HCT116 (cell line): ENCODE data around the gene CCDC197. TPM values are rescaled to one million over a fixed set of nuclear protein-coding genes. Genes with fewer than 3 reads are reported as not detected.

Source experiments
- ATAC-seq: fragments of 200-7000 bp; cut with Tn5 transposase; 2 replicates; pipeline ENCODE4 v1.9.1; 2020; ENCODE audit warnings: mild to moderate bottlenecking, moderate library complexity
- BruUV-seq: library from RNA; stranded (reverse); fragments of 400-500 nt; replicated peaks from 2 replicates; lab custom pipeline; 2021; lab: Mats Ljungman, UMichigan
- CTCF ChIA-PET: fragments of 300-600 bp; sonication (Branson Sonifier 250); formaldehyde crosslinking; loops from one replicate; lab custom pipeline; 2021; ENCODE audit warnings: antibody characterized with exemption; lab: Charles Lee
- POLR2A ChIA-PET: fragments of 300-600, 350-600 bp; sonication (Branson Sonifier 250); formaldehyde crosslinking; loops from one replicate; lab custom pipeline; 2021; ENCODE audit warnings: antibody characterized with exemption; lab: Charles Lee
- RAD21 ChIA-PET, 2 experiments: fragments of 300-600 bp; sonication (Branson Sonifier 250); formaldehyde crosslinking; loops; one replicate each; lab custom pipeline; 2023; ENCODE audit warnings: low total read pairs in 2 of 2; ENCODE audit not compliant: uncharacterized antibody in 2 of 2, unreplicated experiment in 2 of 2, low non-redundant PET in 1 of 2; lab: Charles Lee
- DNase-seq: peaks from one replicate; pipeline ENCODE4 v3.0.0-alpha.2; 2010; ENCODE audit warnings: low read depth, low spot score
- H2AFZ ChIP-seq: fragments of 200-600 bp; shearing (Covaris generic), sonication (generic); 2 replicates; pipeline ENCODE4 v1.6.1; 2017; ENCODE audit warnings: low read depth, mixed run types, mixed read lengths, antibody characterized with exemption, low read length; ENCODE audit not compliant: poor library complexity, severe bottlenecking
- H3K27ac ChIP-seq: 2 replicates; pipeline ENCODE4 v1.5.1; 2012; ENCODE audit warnings: low read depth, low read length
- H3K27me3 ChIP-seq: fragments of 200-600 bp; sonication (generic); 2 replicates; pipeline ENCODE4 v1.6.1; 2016; ENCODE audit warnings: mixed run types, low read length, mixed read lengths; ENCODE audit not compliant: insufficient read depth
- H3K36me3 ChIP-seq, 2 experiments: fragments of 200-500 bp in 1 of 2; fragments of 200-600 bp in 1 of 2; sonication (Bioruptor generic) in 1 of 2; sonication (generic) in 1 of 2; 2 replicates each; pipeline versions ENCODE4 v1.5.1 to v1.6.1; 2014 to 2016; ENCODE audit warnings: low read length in 2 of 2, inconsistent platforms in 1 of 2, mixed read lengths in 1 of 2, mixed run types in 1 of 2; ENCODE audit not compliant: insufficient read depth in 2 of 2, control insufficient read depth in 1 of 2
- H3K4me1 ChIP-seq, 2 experiments: fragments of 200-600 bp in 1 of 2; sonication (generic) in 1 of 2; 2 replicates each; pipeline versions ENCODE4 v1.5.1 to v1.6.1; 2012 to 2017; ENCODE audit warnings: low read length in 2 of 2, inconsistent platforms in 1 of 2, mild to moderate bottlenecking in 1 of 2, mixed read lengths in 1 of 2, mixed run types in 1 of 2, moderate library complexity in 1 of 2; ENCODE audit not compliant: insufficient read depth in 2 of 2, control insufficient read depth in 1 of 2
- H3K4me2 ChIP-seq: fragments of 200-600 bp; sonication (generic); 2 replicates; pipeline ENCODE4 v1.6.1; 2017; ENCODE audit warnings: mixed run types, low read length, mixed read lengths
- H3K4me3 ChIP-seq, 2 experiments: fragments of 200-600 bp in 1 of 2; sonication (generic) in 1 of 2; replicated peaks in 1 of 2; 2 replicates each; pipeline ENCODE4 v1.5.1; 2011 to 2016; ENCODE audit warnings: low read length in 2 of 2, control low read depth in 1 of 2, low read depth in 1 of 2, mild to moderate bottlenecking in 1 of 2, mixed read lengths in 1 of 2, mixed run types in 1 of 2
- H3K79me2 ChIP-seq: fragments of 200-600 bp; sonication (generic); 2 replicates; pipeline ENCODE4 v1.6.1; 2017; ENCODE audit warnings: mild to moderate bottlenecking, mixed run types, low read length, moderate library complexity, mixed read lengths; ENCODE audit not compliant: insufficient read depth
- H3K9ac ChIP-seq: fragments of 200-600 bp; sonication (generic); 2 replicates; pipeline ENCODE4 v1.6.1; 2016; ENCODE audit warnings: low read length, mixed read lengths
- H3K9me2 ChIP-seq: fragments of 200-600 bp; sonication (generic), shearing (Covaris generic); 2 replicates; pipeline ENCODE4 v1.6.1; 2017; ENCODE audit warnings: mixed run types, mild to moderate bottlenecking, moderate library complexity; ENCODE audit not compliant: insufficient read depth
- H3K9me3 ChIP-seq, 2 experiments: fragments of 200-500 bp in 1 of 2; fragments of 200-600 bp in 1 of 2; sonication (Bioruptor generic) in 1 of 2; sonication (generic) in 1 of 2; 2 replicates each; pipeline ENCODE4 v1.6.1; 2014 to 2017; ENCODE audit warnings: low read length in 2 of 2, mixed read lengths in 2 of 2, inconsistent platforms in 1 of 2, low read depth in 1 of 2, mild to moderate bottlenecking in 1 of 2, mixed run types in 1 of 2, moderate library complexity in 1 of 2; ENCODE audit not compliant: control insufficient read depth in 1 of 2, insufficient read depth in 1 of 2
- H4K20me1 ChIP-seq: fragments of 200-600 bp; sonication (generic), shearing (Covaris generic); 2 replicates; pipeline ENCODE4 v1.6.1; 2017; ENCODE audit warnings: mixed run types, mild to moderate bottlenecking, moderate library complexity; ENCODE audit not compliant: insufficient read depth
- CBX3 ChIP-seq: IDR thresholded peaks from 2 replicates; pipeline ENCODE4 v1.6.1; 2012; ENCODE audit warnings: low read depth
- CEBPB ChIP-seq: IDR thresholded peaks from 2 replicates; pipeline ENCODE4 v1.6.1; 2012; ENCODE audit warnings: low read depth
- EGR1 ChIP-seq: IDR thresholded peaks from 2 replicates; pipeline ENCODE4 v1.6.1; 2012; ENCODE audit warnings: low read depth
- ELF1 ChIP-seq: IDR thresholded peaks from 2 replicates; pipeline ENCODE4 v1.6.1; 2012; ENCODE audit warnings: low read depth, borderline replicate concordance
- EZH2phosphoT487 ChIP-seq: fragments of 200-600 bp; IDR thresholded peaks from 2 replicates; pipeline ENCODE4 v1.6.1; 2018; ENCODE audit warnings: antibody characterized with exemption, borderline replicate concordance
- JUND ChIP-seq: IDR thresholded peaks from 2 replicates; pipeline ENCODE4 v1.6.1; 2012
- MAX ChIP-seq: IDR thresholded peaks from 2 replicates; pipeline ENCODE4 v1.6.1; 2012
- POLR2A ChIP-seq: IDR thresholded peaks from 2 replicates; pipeline ENCODE4 v1.7.0; 2011; ENCODE audit warnings: borderline replicate concordance; ENCODE audit not compliant: insufficient read depth, insufficient read length; ENCODE audit errors: extremely low read depth
- REST ChIP-seq: IDR thresholded peaks from 2 replicates; pipeline ENCODE4 v1.6.1; 2012; ENCODE audit warnings: low read depth
- SP1 ChIP-seq: IDR thresholded peaks from 2 replicates; pipeline ENCODE4 v1.6.1; 2012; ENCODE audit warnings: low read depth
- ZBTB33 ChIP-seq: IDR thresholded peaks from 2 replicates; pipeline ENCODE4 v1.6.1; 2011; ENCODE audit warnings: mild to moderate bottlenecking, low read length, moderate library complexity; ENCODE audit not compliant: insufficient replicate concordance; ENCODE audit errors: extremely low read depth
- ZFX ChIP-seq: fragments of 450-650 bp; IDR thresholded peaks from 2 replicates; pipeline ENCODE4 v1.6.1; 2017
- intact Hi-C: fragments of 100-400 bp; cut with micrococcal nuclease; formaldehyde crosslinking; loops from 2 replicates; pipeline ENCODE4 v1.10.0; 2022
- total RNA-seq: library from RNA; stranded (reverse); gene quantifications from one replicate; pipeline ENCODE4 v1.2.1, GENCODE V29; 2021; ENCODE audit not compliant: unreplicated experiment

The CCDC197 gene
- total RNA-seq, 1 experiment from 2014 or later, result not detected

GRCh38 chr14:93965946-93966474 lies 31.1 kb upstream of the CCDC197 start:
- ChIA-PET CTCF (interaction anchor here (8.7 kb wide), 1 partner anchor 26 kb away, joined by 120 read pairs; no protein-coding TSS in a partner anchor), RAD21 (no interaction called here), POLR2A (no interaction called here)
- Histone ChIP-seq H4K20me1 (no peaks in the 10 kb centered on the region), H3K9me3 (no peaks in the 10 kb centered on the region), H3K4me3 (no peak overlapping the region), H3K4me1 (peaks cover 0 to 41% of the 10 kb centered on the region in 2 experiments; a peak in 2 of 4 replicates), H3K9ac (no peak overlapping the region), H3K36me3 (no peaks in the 10 kb centered on the region), H2AFZ (no peak overlapping the region), H3K9me2 (no peaks in the 10 kb centered on the region), H3K79me2 (no peaks in the 10 kb centered on the region), H3K27me3 (no peaks in the 10 kb centered on the region), H3K4me2 (peak overlapping the region; percentile 2; the same call in 1 of the 2 replicates), H3K27ac (no peak overlapping the region)
- intact Hi-C loops, result no loop called here
- no peak for ATAC-seq
- DNase-seq, result no peak
- TF ChIP-seq ELF1 (no peak), EGR1 (no peak), CEBPB (no peak), MAX (no peak), ZBTB33 (no peak), ZFX (no peak)
- no TSS peak for BruUV-seq

- Histone ChIP-seq H3K27ac (no peak overlapping the region), H3K4me3 (no peak overlapping the region), H2AFZ (no peak overlapping the region), H3K4me1 (peaks cover 0 to 30% of the 10 kb centered on the region in 2 experiments; a peak in 2 of 4 replicates), H3K79me2 (no peaks in the 10 kb centered on the region), H3K9me3 (no peaks in the 10 kb centered on the region), H4K20me1 (no peaks in the 10 kb centered on the region), H3K9ac (no peak overlapping the region), H3K36me3 (no peaks in the 10 kb centered on the region), H3K27me3 (no peaks in the 10 kb centered on the region), H3K4me2 (no peak overlapping the region), H3K9me2 (no peaks in the 10 kb centered on the region)
- no peak for DNase-seq
- ChIA-PET RAD21 (no interaction called here), CTCF (interaction anchor here (1.4 to 8.7 kb wide), 2 partner anchors 28 to 64 kb away, joined by 3 to 120 read pairs; no protein-coding TSS in a partner anchor), POLR2A (no interaction called here)
- intact Hi-C loops, result no loop called here
- ATAC-seq, result no peak
- BruUV-seq, result no TSS peak
- TF ChIP-seq JUND, result no peak
- TF ChIP-seq ZBTB33, result no peak
- no peak for TF ChIP-seq EZH2phosphoT487
- TF ChIP-seq ZFX, result no peak
- TF ChIP-seq REST, result no peak
- no peak for TF ChIP-seq CBX3
- no peak for TF ChIP-seq POLR2A
- no peak for TF ChIP-seq SP1
Observed at GRCh38 chr14:93967637-93968250, 29.4 kb upstream of the CCDC197 start.
